NB4 (cell line): Measurements from ENCODE around the gene HEXD.

Experiments used
- CTCF ChIP-seq: IDR thresholded peaks from one replicate; pipeline ENCODE4 v1.5.1; 2012; ENCODE audit warnings: low read depth, low read length
- MAX ChIP-seq: IDR thresholded peaks from 2 replicates; pipeline ENCODE4 v1.6.1; 2011; ENCODE audit warnings: low read depth, low read length
- MYC ChIP-seq: IDR thresholded peaks from 2 replicates; pipeline ENCODE4 v1.6.1; 2011; ENCODE audit warnings: low read depth, low read length
- POLR2A ChIP-seq: IDR thresholded peaks from 2 replicates; pipeline ENCODE4 v1.6.1; 2011; ENCODE audit warnings: mild to moderate bottlenecking; ENCODE audit not compliant: insufficient read length; ENCODE audit errors: extremely low read depth

GRCh38 chr17:82468692-82469091, 50.5 kb downstream of the HEXD start:
- TF ChIP-seq CTCF (no peak), POLR2A (no peak), MAX (no peak), MYC (no peak)
